ENCODE results near the gene BAIAP3.

The BAIAP3 gene

GRCh38 chr16:1371054-1371978 is 37.9 kb downstream of the BAIAP3 start:
- no peak for DNase-seq (ENCODE audit: low read depth)

DNA sequence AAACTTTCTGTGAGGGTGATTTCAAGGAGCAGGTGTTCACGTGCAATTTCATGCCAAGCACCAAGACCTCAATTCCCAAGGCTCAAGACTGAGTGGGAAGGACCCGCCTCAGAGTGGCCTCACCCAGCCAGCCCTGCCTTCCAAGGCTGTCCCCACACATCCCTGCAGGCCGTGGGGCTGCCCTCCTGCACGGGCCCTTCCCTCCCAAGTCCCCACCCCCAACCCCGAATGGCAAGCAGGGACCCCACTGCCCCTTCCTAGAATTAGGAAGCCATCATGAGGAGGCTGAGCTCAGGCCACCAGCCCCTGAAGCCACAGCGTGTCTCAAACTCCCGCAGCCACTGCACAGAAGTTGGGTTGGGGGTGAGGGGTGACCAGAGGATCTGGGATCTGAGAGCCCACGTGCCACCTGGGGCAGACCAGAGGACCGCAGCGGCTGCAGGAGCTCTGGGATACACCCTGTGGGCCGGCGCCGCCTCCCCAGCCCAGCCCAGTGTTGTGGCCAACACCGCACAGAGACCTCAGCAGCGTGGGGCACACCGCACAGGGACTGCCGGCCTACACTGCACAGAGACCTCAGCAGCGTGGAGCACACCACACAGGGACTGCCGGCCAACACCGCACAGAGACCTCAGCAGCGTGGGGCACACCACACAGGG is 39.0 kb downstream of the BAIAP3 start:
- no peak for DNase-seq (ENCODE audit: low read depth)

GRCh38 chr16:1374418-1375297 is 41.2 kb downstream of the BAIAP3 start:
- DNase-seq (ENCODE audit: low read depth) = no peak

DNA sequence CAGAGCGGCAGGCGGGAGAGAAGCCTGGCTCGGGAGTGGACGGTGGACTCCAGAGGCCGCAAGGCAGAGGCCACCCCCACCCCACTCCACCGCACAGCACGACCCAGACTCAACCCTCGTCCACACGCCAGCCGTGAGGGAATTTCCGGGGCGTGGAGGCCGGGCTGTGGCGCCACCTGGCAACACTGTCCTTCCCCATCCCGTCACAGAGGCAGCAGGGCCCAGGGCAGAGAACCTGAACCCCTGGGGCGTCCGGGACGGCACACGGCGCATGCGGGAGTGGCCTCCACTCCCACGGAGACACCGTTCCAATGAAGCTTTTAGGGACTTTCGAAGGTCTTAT is 41.8 kb downstream of the BAIAP3 start:
- DNase-seq (ENCODE audit: low read depth) = no peak

DNA sequence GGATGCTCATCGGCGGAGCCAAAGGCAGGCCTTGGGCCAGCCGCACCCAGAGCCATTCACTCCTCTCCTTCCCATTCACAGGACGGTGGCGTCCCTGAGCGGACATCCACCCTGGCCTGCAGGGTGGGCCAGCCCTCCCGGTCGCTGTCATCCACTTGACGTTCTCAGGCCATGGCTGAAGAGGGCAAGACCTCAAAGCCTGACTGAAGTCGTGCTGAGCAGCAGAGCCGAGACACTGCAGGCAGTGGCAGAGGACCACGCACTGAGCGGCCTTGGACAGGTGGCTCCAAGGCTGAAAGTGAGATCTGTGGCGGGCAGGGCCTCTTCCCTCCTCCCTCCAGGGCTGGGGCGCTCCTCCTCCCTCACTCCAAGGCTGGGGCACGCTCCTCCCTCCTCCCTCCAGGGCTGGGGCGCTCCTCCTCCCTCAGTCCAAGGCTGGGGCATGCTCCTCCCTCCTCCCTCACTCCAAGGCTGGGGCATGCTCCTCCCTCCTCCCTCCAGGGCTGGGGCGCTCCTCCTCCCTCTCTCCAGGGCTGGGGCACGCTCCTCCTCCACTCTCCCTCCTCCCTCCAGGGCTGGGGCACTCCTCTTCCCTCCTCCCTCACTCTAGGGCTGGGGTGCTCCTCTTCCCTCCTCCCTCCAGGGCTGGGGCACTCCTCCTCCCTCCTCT is 42.4 kb downstream of the BAIAP3 start:
- DNase-seq (ENCODE audit: low read depth) = no peak

DNA sequence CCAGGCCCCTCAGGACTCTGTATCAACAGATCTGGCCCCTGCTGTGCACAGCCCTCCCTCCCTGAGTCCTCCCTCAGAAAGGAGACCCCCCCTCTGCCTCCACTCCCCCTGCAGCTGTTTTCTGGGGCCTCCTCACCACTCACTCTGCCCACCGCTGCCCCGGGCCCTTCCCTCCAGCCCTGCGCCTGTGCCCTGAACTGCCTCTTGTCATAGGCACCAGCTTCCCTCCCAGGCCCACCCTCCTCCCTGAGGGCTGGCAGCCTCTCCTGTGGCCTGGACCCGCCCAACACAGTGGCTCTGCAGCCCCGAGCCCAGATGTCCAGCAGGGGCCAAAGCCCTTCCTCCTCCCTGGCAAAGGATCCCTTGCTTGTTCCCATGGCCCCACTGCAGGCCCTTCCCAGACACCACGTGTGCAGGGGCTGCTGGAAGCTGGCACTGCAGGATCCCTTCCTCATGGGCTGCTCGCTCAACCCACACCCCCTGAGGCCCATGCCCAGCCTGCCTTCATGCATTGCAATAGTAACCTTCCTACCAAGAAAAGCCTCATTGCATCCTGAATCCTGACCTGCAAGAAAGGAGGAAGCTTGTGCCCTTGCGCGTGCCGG is 44.1 kb downstream of the BAIAP3 start:
- DNase-seq (ENCODE audit: low read depth) = no peak

- no peak for DNase-seq (ENCODE audit: low read depth)
Observed at GRCh38 chr16:1378087-1378803, 44.8 kb downstream of the BAIAP3 start.

DNA sequence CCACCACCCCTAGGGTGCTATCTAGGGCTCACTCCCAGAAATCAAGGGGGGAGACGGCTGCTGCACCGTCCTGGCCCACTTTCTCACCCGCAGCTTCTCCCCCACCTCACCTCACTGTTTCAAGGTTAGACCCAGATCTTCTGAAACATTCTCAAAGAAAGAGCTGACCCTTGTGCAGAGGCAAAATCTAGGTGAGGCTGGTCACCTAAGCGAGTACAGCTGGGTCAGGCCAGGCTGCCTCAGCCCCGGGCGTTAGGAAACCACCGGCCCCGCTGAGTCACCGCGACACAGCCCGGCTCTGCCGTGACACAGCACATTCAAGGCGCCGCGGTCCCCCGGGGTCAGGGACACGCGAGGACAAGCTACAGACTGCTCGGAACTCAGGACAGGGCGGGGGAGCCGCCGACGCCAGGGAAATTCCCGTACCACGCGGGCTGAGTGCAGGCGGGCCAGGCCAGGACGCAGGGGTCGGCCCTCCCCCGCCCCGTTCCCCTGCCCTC is 45.4 kb downstream of the BAIAP3 start:
- peak; percentile 50 for DNase-seq (ENCODE audit: low read depth)

DNA sequence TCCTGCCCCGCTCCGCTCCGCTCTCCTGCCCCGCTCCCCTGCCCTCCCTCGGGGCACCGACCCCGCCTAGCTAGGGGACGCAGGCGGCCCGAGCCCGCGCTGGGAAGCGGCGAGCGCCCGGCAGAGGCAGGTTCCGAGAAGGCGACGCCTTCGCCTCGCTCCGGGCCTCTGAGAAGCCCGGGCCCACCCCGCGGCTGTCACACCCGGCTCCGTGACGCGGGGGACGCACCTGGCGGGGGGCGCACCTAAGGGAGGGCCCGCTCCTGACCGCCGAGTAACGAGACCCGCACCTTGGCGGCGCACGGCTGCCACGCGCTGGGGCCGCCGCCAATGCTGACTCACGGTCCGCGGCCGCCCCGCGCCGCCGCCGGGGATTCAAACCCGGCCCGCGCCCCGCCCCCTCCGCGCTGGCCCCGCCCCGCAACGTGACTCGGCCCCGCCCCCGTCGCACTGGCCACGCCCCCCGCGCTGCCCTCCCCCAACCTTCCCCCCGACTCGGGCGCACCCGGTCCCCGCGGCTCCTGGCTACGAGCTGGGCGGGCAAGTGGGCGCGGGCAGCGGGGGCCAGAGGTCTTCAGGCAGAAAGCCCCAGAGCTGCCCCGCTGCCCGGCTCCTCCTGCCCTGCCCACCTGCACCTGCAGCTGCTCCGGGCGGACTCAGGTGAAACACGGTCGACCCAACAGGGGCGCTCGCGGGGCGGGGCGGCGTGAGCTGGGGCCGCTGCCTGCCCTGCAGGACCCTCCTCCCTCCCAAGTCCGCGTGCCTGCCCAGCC is 46.0 kb downstream of the BAIAP3 start:
- DNase-seq (ENCODE audit: low read depth) = peak; percentile 60

- DNase-seq (ENCODE audit: low read depth) = no peak
Observed at GRCh38 chr16:1380195-1380594, 46.8 kb downstream of the BAIAP3 start.

DNA sequence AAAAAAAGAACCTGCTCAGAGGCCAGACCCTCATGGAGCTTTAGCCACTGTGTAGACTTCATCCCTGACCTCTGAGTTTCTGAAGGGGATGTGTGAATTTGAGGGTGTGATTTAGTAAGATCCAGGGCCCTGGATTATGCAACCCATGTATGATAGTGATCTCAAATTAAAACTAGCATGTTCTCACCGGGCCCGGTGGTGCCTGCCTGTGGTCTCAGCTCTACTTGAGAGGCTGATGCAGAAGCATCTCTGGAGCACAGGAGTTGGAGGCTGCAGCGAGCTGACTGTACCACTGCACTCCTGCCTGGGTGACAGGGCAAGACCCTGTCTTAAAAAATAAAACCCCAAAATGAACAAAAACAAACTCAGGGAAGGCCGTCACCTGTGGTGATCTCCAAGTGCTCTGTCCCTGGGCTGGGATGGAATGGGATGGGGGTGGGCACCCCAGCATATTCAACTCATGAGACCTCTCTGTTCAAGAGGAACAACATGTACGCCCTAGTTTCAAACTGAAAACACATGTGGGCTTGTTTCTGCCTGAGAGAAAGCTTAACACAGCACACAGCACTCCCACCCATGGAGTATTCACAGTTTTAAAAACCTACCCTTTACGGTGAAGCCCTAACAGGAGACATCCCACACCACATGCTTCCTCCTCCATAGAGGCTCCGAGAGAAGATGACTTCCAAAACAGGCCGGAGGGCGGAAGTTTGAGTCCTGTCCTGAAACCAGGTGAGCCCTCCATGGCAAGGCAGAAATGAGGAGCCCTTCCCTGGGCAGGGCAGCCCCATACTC is 48.4 kb downstream of the BAIAP3 start:
- no peak for DNase-seq (ENCODE audit: low read depth)

DNA sequence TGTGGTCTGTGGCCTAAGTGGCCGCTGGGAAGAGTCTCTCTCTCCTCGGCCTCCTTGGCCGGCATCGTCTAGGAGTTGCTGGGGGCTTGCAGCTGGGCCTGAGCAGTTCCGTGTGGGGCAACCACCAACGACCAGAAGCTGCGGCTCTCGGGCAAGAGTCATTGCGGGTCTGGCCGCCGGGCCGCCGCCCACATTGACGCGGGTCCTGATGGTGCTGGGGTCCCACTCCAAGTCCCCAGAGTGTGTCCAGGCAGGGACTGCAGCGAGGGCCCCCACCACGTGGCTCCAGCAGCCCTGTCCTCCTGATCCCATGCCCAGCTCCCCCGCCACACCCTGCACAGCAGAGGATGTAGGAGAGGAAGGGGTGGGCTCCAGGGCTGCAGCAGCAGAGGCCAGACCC is 50.1 kb downstream of the BAIAP3 start:
- DNase-seq (ENCODE audit: low read depth) = no peak

DNA sequence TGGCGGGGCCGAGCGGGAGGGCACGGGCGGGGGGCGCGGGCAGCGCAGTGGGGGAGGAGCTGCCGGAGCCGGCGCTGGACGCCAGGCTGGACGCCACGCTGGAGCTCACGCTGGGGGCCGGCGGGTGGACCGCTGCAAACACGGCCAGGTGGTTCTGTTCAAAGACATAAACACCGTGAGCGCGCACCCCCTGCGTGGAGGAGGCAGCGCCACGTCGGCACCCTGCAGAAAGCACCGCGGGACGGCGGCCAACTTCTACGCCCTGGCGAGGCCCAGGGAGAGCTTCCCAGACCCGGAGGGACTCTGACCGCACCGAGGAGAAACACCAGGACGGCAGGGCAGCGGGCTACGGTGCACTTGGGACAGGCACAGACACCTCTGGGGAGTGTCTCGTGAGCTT is 51.8 kb downstream of the BAIAP3 start:
- no peak for DNase-seq (ENCODE audit: low read depth)

DNA sequence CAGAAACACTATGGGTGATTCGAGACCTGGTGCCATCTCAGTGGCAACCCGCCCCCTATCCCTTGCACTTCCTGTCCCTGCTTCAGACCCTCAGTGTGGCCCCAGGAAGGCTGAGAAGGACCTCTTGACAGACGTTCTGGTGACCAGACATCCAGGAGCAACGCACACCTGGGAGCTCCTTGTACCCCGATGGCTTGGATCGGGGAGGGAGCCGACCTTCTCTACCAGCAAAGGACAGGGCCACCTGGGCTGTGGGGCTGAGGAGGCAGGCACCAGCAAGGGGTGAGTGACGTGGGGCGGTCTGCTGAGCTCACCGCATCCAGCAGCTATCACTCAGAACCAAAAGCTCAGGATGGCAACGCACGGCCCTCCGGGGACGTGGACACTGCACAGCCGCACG is 53.9 kb downstream of the BAIAP3 start:
- DNase-seq (ENCODE audit: low read depth) = no peak

GRCh38 chr16:1389762-1390161 is 56.3 kb downstream of the BAIAP3 start:
- DNase-seq (ENCODE audit: low read depth) = no peak

- no peak for DNase-seq (ENCODE audit: low read depth)
Observed at GRCh38 chr16:1390239-1390779, 56.9 kb downstream of the BAIAP3 start.

DNA sequence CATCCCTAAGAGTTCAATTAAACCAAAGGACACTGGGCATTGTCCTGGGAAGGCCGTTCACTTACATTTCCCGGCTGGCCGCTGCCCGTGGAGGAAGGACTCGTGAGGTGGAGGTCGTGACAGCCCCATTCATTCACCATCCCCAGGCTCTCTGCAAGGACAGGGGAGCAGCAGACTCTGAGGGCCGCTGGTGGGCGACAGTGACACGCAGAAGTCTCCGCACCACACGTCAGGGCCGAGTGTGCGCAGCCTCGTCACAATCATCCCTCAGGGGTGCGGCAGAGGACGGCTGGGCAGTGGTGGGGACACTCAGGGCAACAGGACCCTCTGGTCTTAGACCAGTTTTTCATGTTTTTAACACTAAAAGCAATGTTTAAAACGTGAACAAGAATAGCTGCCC is 59.4 kb downstream of the BAIAP3 start:
- no peak for DNase-seq (ENCODE audit: low read depth)

DNA sequence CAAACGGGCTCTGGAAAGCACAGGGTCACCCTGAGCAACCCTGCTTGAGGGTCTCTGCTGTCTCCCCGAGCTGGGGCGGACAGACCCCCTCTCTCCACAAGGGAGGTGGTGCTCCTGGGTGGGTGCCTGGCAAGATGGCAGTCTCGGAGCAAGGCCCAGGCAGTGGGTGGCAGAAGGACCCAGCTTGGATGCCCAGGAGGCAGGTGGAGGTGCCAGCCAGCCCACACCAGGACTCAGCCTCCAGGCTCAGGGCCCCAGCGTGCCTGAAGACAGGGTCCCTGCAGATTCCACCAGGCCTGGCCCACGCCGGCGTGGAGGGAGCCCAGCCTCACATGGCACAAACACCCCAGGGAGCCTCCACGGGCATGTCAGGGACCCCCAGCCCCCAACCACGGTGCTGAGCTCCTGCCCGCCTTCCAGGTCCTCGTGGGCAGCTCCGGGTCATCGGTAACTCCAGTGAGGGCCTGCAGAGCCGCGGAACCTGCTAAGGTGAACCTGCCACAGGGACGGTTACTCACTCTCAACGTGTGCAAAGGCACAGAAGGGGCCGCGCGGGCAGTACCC is 60.2 kb downstream of the BAIAP3 start:
- no peak for DNase-seq (ENCODE audit: low read depth)

All from stimulated activated CD4-positive, alpha-beta T cell treated with anti-CD3 and anti-CD28 coated beads, Interleukin-2, amount 100 ng/mL, for 4 hours (primary cell).